ENCODE data around the gene HOXC12. TPM values are rescaled to one million over a fixed set of nuclear protein-coding genes. Genes with fewer than 3 reads are reported as not detected.

Gene HOXC12
- total RNA-seq, 2 experiments from 2014 or later: not detected

DNA sequence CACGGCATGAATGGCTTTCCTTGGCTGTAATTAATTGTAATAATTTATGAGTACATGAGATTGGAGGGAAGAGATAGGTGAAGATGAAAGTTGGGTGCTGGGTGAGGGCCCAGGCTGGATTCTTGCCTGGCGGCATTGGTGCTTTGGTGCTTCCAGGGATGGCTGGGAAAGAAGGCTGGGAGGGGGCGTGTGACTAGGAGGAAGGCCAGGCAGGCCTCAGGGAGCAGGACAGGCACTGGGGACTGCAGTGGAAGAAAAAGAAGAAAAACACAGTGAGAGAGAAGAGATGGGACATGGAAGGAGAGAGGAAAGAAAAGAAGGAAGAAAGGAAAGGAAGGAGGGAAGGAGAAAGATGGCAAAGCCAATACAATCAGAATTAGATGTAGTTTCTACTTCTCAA, 48.9 kb downstream of the HOXC12 start:
- Mint-ChIP-seq H3K9me3 (no peaks in the 10 kb centered on the region), H3K36me3 (ENCODE audit: low read depth) (no peaks in the 10 kb centered on the region)

GRCh38 chr12:54004063-54004840, 49.5 kb downstream of the HOXC12 start:
- Mint-ChIP-seq H3K9me3 (no peaks in the 10 kb centered on the region), H3K27me3 (peaks cover 93% of the 10 kb centered on the region), H3K27ac (no peak overlapping the region), H3K36me3 (ENCODE audit: low read depth) (peaks cover under 1% of the 10 kb centered on the region), H3K4me1 (peaks cover 22% of the 10 kb centered on the region), H3K4me3 (no peak overlapping the region)
- no peak for DNase-seq
- POLR2A ChIA-PET: no interaction called here
- CTCF ChIA-PET: interaction anchor here (0.9 to 7.0 kb wide), 8 partner anchors 13 to 211 kb away, joined by 3 to 74 read pairs (median 6); partner anchors contain the start of genes HOXC10, HOXC5 and SMUG1

More for the DNA sequence above, 48.9 kb downstream of the HOXC12 start:
- ChIA-PET POLR2A (no interaction called here), CTCF (interaction anchor here (0.9 to 7.0 kb wide), 5 partner anchors 14 to 212 kb away, joined by 4 to 74 read pairs (median 5); partner anchors contain the start of gene SMUG1)
- peaks cover 96% of the 10 kb centered on the region for H3K27me3 Mint-ChIP-seq
- peaks cover 21% of the 10 kb centered on the region for H3K4me1 Mint-ChIP-seq
- H3K4me3 Mint-ChIP-seq: no peak overlapping the region
- H3K27ac Mint-ChIP-seq: no peak overlapping the region
- DNase-seq: no peak

DNA sequence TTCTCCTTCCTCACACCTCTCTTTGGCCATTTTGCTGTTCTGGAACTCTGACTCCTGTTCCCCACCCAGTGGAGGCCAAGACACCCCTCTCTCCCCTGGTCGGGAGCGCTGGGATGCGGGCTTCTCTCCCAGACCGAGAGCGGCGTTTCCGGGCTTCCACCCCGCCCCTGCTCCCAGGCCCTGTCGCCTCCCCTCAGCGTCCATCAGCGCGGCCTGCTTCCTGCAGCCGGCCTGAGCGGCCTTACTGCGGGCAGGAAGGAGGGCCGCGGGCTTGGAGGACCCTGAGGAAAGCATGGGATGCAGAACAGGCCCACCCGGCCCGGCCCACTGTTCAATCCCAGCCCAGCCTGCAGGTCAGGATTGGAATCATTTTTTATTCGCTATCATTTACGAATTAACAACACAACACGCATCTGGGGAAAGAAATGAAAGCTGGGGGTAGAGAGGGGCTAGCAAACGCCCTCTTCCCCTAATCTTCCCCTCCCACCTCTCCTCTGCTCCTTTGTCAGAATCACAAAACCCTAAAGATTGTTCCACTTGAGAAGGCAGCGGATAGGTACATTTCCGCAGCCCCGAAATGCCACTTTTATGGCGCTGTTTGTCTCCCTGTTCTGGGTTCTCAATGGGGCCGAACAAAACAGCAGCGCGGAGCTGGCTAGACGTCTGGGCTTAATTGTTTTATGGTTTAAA, 50.3 kb downstream of the HOXC12 start:
- Mint-ChIP-seq H3K4me1 (peaks cover 25% of the 10 kb centered on the region), H3K36me3 (ENCODE audit: low read depth) (peaks cover 3% of the 10 kb centered on the region), H3K27ac (no peak overlapping the region), H3K27me3 (peaks cover 93% of the 10 kb centered on the region), H3K4me3 (no peak overlapping the region), H3K9me3 (no peaks in the 10 kb centered on the region)
- ChIA-PET POLR2A (no interaction called here), CTCF (interaction anchor here (0.9 to 7.0 kb wide), 18 partner anchors 9 to 493 kb away, joined by 3 to 74 read pairs (median 6); partner anchors contain the start of genes HOXC10, HOXC5, NCKAP1L and SMUG1)
- no peak for DNase-seq

DNA sequence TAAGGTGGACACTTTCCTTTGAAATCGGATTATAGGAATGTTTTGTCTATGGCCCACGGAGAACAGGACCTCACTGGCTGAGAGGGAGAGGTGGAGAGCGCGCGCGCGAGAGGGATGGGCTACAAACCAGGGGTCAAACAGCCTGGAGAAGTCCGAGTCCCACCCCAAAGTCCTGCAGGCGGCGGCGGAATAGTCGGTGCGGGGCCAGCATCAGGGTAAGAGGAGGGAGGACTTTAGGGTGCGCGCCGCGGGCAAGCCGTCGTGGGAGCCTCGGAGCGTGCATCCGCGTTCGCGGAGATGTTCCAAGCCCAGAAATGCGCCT, 50.8 kb downstream of the HOXC12 start:
- Mint-ChIP-seq H3K27ac (no peak overlapping the region), H3K36me3 (ENCODE audit: low read depth) (peaks cover 3% of the 10 kb centered on the region)
- CTCF ChIA-PET: interaction anchor here (0.6 to 7.0 kb wide), 20 partner anchors 9 to 492 kb away, joined by 3 to 74 read pairs (median 5); partner anchors contain the start of genes HOXC10, HOXC5, NCKAP1L and SMUG1

GRCh38 chr12:54005853-54006558, 51.3 kb downstream of the HOXC12 start:
- peak overlapping the region; percentile 66 for H3K4me3 Mint-ChIP-seq
- H3K27ac Mint-ChIP-seq: no peak overlapping the region
- DNase-seq: peak; percentile 85
- H3K36me3 Mint-ChIP-seq (ENCODE audit: low read depth): peaks cover 3% of the 10 kb centered on the region
- no peaks in the 10 kb centered on the region for H3K9me3 Mint-ChIP-seq
- peaks cover 25% of the 10 kb centered on the region for H3K4me1 Mint-ChIP-seq
- ChIA-PET CTCF (interaction anchor here (0.6 to 7.0 kb wide), 20 partner anchors 10 to 492 kb away, joined by 3 to 74 read pairs (median 5); partner anchors contain the start of genes HOXC10, HOXC5, NCKAP1L and SMUG1), POLR2A (interaction anchor here (0.8 to 1.5 kb wide), 3 partner anchors 46 to 202 kb away, joined by 3 to 4 read pairs (median 3); no protein-coding TSS in a partner anchor)
- H3K27me3 Mint-ChIP-seq: peaks cover 95% of the 10 kb centered on the region

More for the DNA sequence above, 50.8 kb downstream of the HOXC12 start:
- Mint-ChIP-seq H3K27me3 (peaks cover 95% of the 10 kb centered on the region), H3K4me1 (peaks cover 23% of the 10 kb centered on the region), H3K4me3 (no peak overlapping the region), H3K9me3 (no peaks in the 10 kb centered on the region)
- POLR2A ChIA-PET: interaction anchor here (0.8 to 1.0 kb wide), 2 partner anchors 47 to 196 kb away, joined by 3 read pairs; no protein-coding TSS in a partner anchor
- DNase-seq: no peak

DNA sequence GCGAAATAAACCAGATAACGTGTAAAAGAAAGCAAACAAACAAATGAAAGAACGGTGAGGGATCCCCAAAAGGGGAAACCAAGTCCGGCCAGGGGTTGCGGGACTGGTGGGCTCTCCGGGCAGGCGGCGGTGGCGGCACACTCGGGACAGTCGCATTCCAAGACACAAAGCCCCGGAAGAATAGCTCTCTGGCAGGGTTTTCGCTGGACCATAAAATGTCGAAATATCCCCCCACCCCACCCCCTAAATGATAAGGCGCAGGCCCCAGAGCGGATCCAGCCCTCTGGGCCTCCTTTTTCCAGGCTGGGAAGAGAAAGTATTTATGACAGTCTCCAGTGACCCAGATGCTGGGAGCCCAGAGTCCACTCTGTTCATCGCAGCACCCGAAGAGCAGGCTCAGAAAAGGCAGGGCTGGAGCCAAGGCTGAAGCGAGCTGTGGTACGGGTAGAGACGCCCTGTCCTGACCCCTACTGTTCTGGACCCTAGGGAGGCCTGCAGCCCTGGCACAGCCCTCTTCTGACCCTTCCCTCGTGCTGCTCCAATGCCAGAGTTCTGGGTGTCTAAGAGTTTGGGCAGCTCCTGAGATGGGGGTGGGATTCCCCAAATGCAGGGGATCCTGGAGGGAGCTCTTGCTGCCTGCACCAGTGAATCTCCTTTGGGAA, 52.0 kb downstream of the HOXC12 start:
- Mint-ChIP-seq H3K36me3 (ENCODE audit: low read depth) (peaks cover 3% of the 10 kb centered on the region), H3K9me3 (no peaks in the 10 kb centered on the region), H3K27me3 (peaks cover 95% of the 10 kb centered on the region), H3K4me1 (peaks cover 31% of the 10 kb centered on the region), H3K4me3 (peak overlapping the region; percentile 66), H3K27ac (no peak overlapping the region)
- ChIA-PET POLR2A (interaction anchor here (0.8 to 1.5 kb wide), 3 partner anchors 45 to 201 kb away, joined by 3 to 4 read pairs (median 4); no protein-coding TSS in a partner anchor), CTCF (interaction anchor here (0.6 to 7.0 kb wide), 17 partner anchors 11 to 491 kb away, joined by 3 to 74 read pairs (median 6); partner anchors contain the start of genes HOXC10, HOXC5, NCKAP1L and SMUG1)
- DNase-seq: no peak

GRCh38 chr12:54007538-54008259, 53.0 kb downstream of the HOXC12 start:
- no peaks in the 10 kb centered on the region for H3K9me3 Mint-ChIP-seq
- peaks cover 94% of the 10 kb centered on the region for H3K27me3 Mint-ChIP-seq
- peaks cover 3% of the 10 kb centered on the region for H3K36me3 Mint-ChIP-seq (ENCODE audit: low read depth)
- POLR2A ChIA-PET: interaction anchor here (1.1 kb wide), 1 partner anchor 184 kb away, joined by 4 read pairs; no protein-coding TSS in a partner anchor
- no peak overlapping the region for H3K4me3 Mint-ChIP-seq
- no peak for DNase-seq
- CTCF ChIA-PET: interaction anchor here (1.0 to 7.0 kb wide), 8 partner anchors 9 to 207 kb away, joined by 4 to 74 read pairs (median 13); partner anchors contain the start of genes HOXC10, HOXC5 and SMUG1
- H3K27ac Mint-ChIP-seq: no peak overlapping the region
- peaks cover 29% of the 10 kb centered on the region for H3K4me1 Mint-ChIP-seq

- POLR2A ChIA-PET: interaction anchor here (1.1 kb wide), 1 partner anchor 183 kb away, joined by 4 read pairs; no protein-coding TSS in a partner anchor
- Mint-ChIP-seq H3K27me3 (peaks cover 94% of the 10 kb centered on the region), H3K36me3 (ENCODE audit: low read depth) (peaks cover 3% of the 10 kb centered on the region), H3K4me1 (peaks cover 29% of the 10 kb centered on the region), H3K4me3 (no peak overlapping the region), H3K9me3 (no peaks in the 10 kb centered on the region), H3K27ac (no peak overlapping the region)
- no peak for DNase-seq
- CTCF ChIA-PET: interaction anchor here (1.0 to 7.0 kb wide), 7 partner anchors 14 to 206 kb away, joined by 3 to 74 read pairs (median 12); partner anchors contain the start of genes HOXC10, HOXC5 and SMUG1
Measured at GRCh38 chr12:54008260-54008552, 53.5 kb downstream of the HOXC12 start.

Other genes with a start within 250 kb of the HOXC12 start
- 10 to 100 TPM; 80.5 to 83.0 TPM for gene CALCOCO1, start 227.5 kb upstream of the HOXC12 start, total RNA-seq
- not detected for gene CISTR, start 202.9 kb upstream of the HOXC12 start, total RNA-seq
- gene HOXC13, start 16.1 kb upstream of the HOXC12 start, total RNA-seq: not detected
- gene HOXC11, start 18.2 kb downstream of the HOXC12 start, total RNA-seq: not detected
- not detected for gene HOTAIR, start 20.1 kb downstream of the HOXC12 start, total RNA-seq
- gene HOXC10, start 30.2 kb downstream of the HOXC12 start, total RNA-seq: not detected
- gene HOXC9, start 45.3 kb downstream of the HOXC12 start, total RNA-seq: not detected
- gene HOXC8, start 54.1 kb downstream of the HOXC12 start, total RNA-seq: not detected
- gene HOXC6, start 73.5 kb downstream of the HOXC12 start, total RNA-seq: not detected
- gene HOXC5, start 78.1 kb downstream of the HOXC12 start, total RNA-seq: not detected
- under 1 TPM; 0.15 to 0.23 TPM for gene HOXC4, start 98.9 kb downstream of the HOXC12 start, total RNA-seq
- gene SMUG1, start 234.1 kb downstream of the HOXC12 start, total RNA-seq: 10 to 100 TPM; 25.7 to 27.9 TPM

Measured in activated CD4-positive, alpha-beta memory T cell treated with anti-CD3 and anti-CD28 coated beads, Interleukin-2, amount 10 ng/mL, durations not matched to agents 7 days and 5 days (primary cell).